GM19452 (cell line): ENCODE results near the gene SRP68.
"Not testable (repeated sequence)": the region's sequence is repeated elsewhere in the genome, so short reads cannot be mapped to it uniquely, and the experiment has no call there.

Source experiments
- ATAC-seq: cut with Tn5 transposase; IDR thresholded peaks from one replicate; pipeline ENCODE4 v1.9.1; 2021; ENCODE audit not compliant: unreplicated experiment

Gene SRP68

DNA sequence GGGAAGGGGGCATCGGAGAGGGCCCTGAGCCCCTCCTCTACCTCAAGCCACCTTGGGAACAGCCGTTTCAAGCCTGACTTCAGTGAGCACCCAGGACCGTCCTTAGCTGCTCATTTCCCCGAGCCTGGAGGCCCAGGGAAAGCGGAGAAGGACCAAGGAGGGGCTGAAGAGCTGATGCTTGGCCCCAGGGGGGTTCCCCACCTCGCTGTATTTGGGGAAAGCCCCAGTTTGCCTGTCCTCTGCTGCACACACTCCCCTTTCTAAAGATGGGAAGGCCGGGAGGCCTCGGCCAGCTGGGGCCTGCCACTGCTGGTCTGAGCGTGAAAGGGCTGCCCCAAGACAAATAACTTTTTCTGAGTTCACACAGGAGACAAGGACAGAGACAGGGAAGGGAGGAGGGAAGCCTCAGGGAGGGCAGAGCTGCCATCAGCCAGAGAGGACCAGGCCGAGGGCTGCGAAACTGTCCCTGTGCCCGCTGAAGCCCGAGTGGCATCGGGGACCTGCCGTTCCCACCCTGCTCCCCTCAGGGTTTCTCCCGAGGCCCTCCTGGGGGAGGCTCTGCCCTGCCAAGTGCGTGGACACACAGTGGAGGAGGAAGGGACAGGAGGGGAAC lies 18.3 kb upstream of the SRP68 start:
- ATAC-seq, result no peak

DNA sequence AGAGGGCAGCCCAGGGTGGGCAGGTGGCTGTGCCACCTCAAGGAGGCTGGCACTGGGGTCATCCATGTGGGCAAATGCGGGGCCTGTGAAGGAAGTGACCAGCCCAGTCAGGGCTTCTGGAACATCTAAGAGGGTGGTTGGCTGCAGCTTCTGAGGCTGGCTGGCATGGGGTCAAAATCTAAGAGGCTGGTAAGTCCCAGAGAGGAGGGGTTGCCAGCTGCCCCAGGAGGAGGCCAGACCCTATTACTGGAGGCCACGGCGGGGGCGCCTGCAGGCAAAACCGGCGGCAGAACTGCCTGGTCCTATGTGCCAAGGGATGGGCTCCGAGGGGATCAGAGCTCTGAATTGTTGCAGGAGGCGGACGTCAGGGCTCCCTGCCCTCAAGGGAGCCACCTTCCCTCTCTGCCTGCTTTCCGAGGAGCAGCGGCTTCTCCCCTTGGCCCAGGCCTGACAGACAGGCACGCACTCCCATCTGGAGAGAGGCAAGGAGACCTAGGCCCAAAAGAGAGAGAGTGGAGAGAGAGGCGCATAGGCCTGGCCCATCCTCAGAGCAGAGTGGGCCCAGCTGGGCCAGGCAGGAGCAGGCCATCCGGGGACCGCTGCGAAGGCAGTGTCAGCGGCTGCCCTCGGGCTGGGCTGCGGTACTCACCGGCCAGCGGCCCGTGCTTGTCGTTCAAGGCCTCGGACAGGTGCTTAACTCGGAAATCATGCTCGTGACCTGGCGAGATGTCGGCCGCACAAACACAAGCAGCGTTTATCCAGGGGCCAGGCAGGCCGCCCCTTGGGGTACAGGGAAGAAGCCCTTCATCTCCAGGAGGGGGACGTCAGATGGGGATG lies 17.6 kb upstream of the SRP68 start:
- no peak for ATAC-seq

GRCh38 chr17:76088868-76089576 lies 16.7 kb upstream of the SRP68 start:
- no peak for ATAC-seq

DNA sequence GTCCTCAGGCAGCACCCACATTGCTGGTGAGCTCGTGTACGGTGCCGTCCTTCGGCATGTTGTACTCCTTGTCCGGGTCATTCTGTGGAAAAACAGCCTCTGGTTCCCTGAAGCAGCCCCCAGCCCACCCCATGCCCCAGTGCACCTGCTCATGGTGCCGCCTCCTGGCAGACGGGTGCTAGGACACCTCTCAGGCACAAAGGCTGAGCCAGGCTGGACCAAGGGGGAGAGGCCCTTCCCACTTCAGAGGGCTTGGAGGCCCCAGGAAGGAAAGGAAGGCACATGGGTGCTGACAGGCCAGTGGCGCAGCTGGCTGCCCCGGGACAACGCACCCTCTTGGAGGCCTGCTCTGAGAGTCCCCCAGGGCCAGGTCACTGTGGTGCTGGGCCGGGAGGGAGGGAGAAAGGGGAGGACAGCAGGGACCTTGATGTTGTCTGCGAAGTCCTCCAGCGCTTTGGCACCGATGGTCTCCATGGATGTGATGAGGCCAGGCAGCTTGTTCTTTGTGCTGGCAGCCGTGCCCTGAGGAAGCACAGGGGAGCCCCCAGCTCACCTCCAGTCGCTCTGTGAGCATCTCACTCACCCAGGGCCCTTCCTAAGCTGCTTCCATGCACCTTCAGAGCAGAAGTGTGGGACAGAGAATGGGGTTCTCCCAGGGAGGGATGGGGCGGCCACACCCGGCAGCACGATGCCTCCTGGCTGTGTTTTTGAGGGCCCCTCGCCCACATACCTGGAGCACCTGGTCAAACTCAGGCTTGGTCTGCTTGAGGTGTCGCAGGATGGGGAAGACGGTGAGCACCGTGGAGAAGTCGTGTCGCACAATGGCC lies 15.9 kb upstream of the SRP68 start:
- ATAC-seq, result no peak

GRCh38 chr17:76087531-76087930 lies 15.2 kb upstream of the SRP68 start:
- ATAC-seq, result no peak

DNA sequence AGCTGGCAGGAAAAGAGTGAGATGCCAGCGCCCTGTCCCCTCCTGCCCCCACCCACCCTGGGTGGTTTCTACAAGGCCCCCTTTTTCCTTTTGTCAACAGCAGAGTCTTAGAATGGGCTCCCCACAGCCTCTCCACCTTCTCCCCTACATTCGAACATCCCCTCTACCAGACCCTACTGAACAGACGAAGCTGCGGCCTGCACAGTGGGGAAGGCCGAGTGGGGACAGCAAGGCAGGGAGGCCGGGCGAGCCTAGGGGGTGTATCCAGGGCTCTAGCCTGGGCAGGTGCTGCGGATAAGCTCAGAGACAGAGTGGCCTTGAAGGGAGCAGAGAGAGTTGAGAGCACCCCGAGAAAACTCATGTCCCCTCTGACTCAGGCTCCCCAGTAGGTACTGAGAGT lies 14.1 kb upstream of the SRP68 start:
- no peak for ATAC-seq

- ATAC-seq, result no peak
Observed at GRCh38 chr17:76085731-76086366, 13.5 kb upstream of the SRP68 start.

DNA sequence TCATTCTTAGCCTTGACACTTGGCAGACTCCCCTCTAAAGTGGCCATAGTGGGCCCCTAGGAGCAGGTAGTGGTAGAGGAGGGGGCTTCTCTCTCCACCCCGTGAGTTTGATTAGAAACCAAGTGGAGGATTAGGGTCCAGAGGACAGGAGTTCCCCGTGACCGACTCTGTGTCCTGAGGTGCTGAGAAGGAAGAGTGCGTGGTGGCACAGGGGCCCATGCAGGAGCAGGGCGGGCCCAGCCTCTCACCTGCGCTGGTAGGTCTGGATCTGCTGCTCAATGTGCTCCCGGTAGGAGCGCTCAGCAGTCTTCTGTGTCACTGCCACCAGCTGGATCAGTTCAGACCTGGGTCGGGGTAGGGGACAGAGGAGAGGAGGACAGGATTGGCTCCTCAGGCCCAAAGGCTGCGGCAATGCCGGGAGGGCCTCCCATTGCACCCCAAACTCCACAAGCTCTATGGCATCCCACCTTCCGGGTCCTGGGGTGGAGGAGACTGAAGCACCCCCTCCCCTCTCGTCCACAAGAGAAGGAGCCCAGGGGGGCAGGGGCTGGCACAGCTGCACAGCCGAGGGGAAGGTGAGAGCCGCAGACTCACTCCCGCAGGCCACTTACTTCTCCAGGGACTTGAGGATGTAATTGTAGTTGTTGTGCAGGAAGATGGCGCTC lies 12.9 kb upstream of the SRP68 start:
- no peak for ATAC-seq

DNA sequence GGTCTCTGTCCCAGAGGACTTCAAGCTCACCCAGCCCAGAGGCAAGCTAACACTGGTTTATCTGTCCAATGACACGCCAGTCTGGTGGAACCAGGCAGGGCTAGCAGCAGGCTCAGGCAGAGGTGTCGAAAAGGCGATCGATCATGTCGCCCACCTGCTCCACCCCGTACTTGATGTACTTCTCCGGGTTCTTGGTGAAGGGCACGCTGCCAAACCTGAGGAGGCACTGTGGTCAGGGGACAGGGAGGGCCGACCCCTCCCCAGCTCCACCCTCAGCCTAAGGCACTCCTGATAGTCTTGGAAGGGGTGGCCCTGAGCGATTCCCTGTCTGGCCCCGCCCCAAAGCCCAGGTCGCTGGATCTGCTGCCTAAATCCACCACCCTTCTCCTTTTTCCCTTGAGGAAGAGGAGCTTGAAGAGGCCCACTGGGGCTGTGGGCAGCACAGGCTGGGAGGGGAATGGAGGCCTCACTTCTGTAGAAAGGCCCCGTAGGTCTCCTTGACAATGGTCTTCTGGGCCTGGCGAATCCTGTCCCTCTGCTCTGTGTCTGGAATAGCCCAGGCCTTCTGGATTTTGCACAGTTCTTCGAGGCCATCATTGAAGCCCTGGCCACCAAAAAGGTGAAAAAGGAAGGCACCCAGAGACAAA lies 11.3 kb upstream of the SRP68 start:
- ATAC-seq, result no peak

DNA sequence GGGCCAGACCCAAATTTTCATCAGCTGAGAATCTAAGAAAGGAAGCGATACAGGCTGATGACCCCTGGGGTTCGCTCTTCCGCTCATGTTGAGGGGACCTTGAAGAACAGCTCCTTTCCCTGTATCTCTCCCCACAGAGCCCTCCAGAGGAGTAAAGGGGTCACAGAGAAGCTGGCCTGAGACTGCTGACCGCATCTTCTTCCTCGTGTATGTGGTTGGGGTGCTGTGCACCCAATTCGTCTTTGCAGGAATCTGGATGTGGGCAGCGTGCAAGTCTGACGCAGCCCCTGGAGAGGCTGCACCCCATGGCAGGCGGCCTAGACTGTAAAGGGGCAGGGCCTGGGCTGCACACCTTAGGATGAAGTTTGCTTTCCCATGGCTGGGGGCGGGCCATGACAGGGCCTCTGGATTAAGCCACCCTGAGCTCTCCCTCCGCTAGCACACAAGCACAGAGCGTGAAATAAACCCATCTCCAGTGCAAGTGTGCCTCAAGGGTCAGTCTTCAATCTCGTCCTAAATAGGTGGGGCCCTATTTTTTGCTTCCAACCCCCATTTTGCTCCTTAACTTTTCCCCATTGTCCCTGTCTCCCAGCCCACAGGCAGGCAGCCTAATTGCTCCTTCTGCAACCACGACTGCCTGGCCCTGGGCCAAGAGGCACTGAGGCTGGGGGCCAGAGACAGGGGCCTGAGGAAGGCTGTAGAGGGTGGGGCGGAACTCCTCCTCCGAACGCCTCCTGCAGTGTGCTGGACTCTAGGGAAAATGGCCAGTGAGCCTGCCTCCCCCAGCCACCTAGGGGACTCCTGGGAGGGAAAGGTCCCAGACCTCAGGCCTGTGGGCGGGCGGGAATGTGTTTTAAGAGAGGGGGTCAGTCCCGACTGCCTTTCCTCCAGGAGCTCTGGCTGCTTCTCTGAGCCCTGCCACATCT lies 10.3 kb upstream of the SRP68 start:
- no peak for ATAC-seq

GRCh38 chr17:76081295-76082210 lies 9.2 kb upstream of the SRP68 start:
- no peak for ATAC-seq

GRCh38 chr17:76080768-76081287 lies 8.5 kb upstream of the SRP68 start:
- ATAC-seq, result no peak

- ATAC-seq, result no peak
Observed at GRCh38 chr17:76079956-76080767, 7.8 kb upstream of the SRP68 start.

- no peak for ATAC-seq
Observed at GRCh38 chr17:76079535-76079955, 7.2 kb upstream of the SRP68 start.

DNA sequence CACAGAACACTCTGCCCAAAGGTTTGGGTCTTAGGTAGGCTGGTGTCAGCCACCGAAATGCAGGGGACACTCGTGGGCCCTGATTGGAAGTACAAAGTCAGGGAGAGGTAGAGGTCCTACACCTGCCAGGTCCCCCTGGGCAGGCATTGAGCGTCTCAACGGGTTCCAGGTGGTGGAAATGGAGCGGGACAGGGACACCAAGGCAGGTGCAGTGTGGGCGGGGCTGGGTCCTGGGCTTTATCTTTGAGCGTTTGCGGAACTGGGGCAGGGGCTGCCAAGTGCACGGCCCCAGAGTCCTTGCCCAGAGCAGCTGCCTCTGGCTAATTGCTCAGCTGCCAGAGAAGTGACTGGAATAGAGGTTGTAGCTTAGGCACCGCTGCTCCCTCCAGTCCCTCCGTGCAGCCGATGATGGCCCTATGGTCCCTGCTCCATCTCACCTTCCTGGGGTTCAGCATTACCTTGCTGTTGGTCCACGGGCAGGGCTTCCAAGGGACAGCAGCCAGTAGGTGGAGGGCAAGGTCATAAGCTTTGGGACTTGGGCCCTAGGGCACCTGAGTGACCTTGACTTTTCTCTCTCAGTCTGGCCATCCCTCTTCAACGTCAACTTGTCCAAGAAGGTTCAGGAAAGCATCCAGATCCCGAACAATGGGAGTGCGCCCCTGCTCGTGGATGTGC lies 6.7 kb upstream of the SRP68 start, which contains the start of gene ZACN:
TSS of gene ZACN (plus strand) at position 323 of the 675 bp plus-strand sequence. CDS start at position 406, 83 bp downstream.
- ATAC-seq, result no peak

- not testable (repeated sequence) for ATAC-seq
Observed at GRCh38 chr17:76078370-76078769, 6.1 kb upstream of the SRP68 start.
